HG03064 (cell line): ENCODE measurements around the gene COMMD7.
"Not testable (repeated sequence)": the region's sequence is repeated elsewhere in the genome, so short reads cannot be mapped to it uniquely, and the experiment has no call there.

ENCODE experiments used
- ATAC-seq: cut with Tn5 transposase; IDR thresholded peaks from one replicate; pipeline ENCODE4 v1.9.1; 2021; ENCODE audit warnings: low read depth; ENCODE audit not compliant: unreplicated experiment

The COMMD7 gene

DNA sequence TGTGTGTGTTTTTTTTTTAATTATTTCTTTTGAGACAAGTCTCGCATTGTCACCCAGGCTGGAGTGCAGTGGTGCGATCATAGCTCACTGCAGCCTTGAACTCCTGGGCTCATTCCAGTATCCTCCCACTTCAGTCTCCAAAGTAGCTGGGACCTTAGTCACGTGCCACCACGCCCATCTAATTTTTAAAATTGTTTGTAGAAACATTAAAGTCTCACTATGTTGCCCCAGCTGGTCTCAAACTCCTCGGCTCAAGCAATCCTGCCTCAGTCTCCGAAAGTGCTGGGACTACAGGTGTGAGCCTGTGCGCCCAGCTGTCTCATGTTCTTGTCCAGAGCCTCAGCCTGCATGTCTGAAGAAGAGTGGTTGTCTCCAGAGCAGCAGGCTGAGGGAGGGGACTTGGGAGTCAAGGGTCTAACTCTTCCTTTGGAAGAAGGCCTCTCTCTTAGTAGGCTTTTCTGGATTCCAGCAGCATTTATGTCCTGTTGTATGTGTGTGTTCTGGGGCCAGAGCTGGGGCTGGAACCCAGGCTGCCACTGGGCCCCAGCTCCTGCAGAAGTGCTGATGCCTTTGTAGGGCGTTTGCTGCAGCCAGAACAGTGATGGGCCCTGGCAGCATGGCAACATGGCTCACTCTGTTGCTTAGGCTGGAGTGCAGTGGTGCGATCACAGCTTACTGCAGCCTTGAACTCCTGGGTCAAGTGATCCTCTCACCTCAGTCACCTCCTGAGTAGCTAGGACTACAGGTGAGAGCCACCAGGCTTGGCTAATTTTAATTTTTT is 24.3 kb upstream of the COMMD7 start:
- ATAC-seq, result no peak

GRCh38 chr20:32765230-32765875 is 22.1 kb upstream of the COMMD7 start:
- not testable (repeated sequence) for ATAC-seq

DNA sequence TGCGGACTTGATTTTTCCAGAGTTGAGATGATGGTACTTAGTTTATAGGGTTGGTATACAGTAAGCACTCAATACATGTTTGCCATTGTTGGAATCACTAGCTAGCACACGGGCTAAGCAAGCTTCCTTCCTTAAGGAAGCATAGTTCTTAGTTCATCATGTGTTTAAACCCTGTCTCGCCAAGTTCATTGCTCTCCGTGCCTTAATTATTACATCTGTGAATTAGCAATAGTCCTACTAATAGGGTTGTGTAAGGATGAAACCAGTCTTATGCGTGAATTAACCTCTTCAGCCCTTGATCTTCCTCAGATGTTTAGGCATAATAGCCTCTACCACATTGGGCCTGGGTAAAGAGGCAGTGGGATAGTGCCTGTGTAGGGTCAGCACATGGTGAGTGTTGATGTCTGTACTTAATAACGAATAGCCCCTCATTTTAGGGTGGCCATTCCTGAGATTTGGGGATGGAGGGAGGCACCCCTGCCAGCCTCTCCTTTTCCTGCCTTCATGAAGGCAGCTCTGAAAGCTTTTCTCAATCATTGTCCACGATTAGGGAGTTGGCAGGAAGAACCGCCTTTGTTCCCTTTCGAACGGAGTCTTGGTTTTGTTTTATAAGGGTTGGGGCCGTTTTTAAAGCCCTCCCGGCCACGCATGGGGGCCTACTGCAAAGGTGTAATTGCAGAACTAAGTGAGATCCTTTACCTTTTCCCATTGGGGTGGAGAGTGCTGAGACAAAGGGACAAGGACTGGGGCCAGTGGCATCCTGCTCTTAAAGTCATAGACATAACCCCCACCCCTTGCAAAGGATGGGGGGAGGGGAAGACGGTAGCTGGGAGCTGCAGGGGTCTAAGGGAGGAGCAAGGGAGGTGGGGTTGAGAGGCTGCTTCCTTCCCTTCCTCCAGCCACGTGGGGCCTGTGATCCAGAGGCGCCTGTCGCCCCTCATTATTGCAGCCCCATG is 21.0 kb upstream of the COMMD7 start:
- ATAC-seq, result no peak

- no peak for ATAC-seq
Measured at GRCh38 chr20:32763202-32764004, 20.1 kb upstream of the COMMD7 start.

DNA sequence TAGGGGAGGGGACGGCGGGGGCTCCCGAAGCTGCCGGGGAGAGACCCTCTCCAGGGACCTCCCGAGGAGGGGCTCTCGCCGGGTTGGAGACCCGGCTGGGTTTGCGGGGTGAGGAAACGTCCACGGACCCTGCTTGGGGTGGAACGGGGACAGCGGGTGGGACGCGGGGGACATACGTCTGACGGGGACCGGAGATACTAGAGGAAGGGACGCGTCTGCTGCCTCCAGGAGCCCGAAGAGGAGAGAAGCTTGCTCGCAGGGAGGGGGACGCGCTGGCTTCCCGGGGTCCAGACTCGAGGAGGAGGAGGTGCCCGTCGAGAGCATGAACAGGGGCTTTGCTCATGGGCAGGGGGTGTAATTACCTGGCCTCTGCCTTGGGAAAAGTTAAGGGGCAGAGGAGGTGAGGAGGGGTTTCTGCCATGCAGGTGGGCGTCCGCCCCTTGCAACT is 19.5 kb upstream of the COMMD7 start:
- no peak for ATAC-seq

- ATAC-seq, result no peak
Measured at GRCh38 chr20:32761831-32762753, 18.8 kb upstream of the COMMD7 start, which contains the start of gene DNMT3B. DNMT3B (plus strand) TSS chr20:32762385; CDS start chr20:32780324, 17,939 bp downstream.

DNA sequence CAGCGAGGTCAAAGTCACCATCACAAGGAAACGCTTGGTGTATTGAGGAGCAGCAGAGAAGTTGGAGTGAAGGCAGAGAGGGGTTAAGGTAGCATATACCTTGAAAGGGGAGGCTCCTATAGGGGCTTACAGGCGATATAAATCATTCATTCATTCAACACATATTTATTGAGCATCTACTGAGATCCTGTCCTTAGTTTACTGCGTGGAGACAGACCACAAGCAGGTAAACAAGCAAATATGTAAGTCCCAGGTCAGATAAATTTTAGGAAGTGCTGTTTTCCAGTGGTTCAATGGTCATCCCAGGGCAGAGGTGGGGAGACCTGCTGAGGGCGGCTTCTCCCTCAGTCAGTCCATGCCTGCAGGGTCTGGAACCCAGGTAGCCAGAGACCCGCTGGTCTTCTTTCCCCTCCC is 18.2 kb upstream of the COMMD7 start:
- ATAC-seq, result no peak

DNA sequence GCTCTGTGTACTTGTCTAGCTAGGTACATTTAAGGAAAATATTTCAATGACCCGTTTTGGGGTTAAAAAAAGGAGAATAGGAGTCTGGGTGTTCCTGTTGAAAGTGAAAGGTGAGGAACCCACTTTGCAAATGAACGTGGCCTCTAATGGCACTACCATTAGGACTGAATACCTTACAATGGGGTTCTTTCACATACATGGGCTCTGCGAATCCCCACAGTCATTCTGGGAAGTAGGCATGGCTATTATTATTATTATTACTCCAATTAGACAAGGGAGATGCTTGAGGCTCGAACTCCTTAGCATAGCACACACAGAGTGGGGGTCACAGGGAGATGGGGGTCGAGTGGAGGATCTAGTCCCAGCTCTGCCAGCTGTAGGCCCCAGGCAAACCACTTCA is 12.9 kb upstream of the COMMD7 start:
- ATAC-seq, result no peak

GRCh38 chr20:32753731-32754130 is 10.5 kb upstream of the COMMD7 start:
- ATAC-seq, result no peak

- no peak for ATAC-seq
Measured at GRCh38 chr20:32752458-32753250, 9.4 kb upstream of the COMMD7 start.

DNA sequence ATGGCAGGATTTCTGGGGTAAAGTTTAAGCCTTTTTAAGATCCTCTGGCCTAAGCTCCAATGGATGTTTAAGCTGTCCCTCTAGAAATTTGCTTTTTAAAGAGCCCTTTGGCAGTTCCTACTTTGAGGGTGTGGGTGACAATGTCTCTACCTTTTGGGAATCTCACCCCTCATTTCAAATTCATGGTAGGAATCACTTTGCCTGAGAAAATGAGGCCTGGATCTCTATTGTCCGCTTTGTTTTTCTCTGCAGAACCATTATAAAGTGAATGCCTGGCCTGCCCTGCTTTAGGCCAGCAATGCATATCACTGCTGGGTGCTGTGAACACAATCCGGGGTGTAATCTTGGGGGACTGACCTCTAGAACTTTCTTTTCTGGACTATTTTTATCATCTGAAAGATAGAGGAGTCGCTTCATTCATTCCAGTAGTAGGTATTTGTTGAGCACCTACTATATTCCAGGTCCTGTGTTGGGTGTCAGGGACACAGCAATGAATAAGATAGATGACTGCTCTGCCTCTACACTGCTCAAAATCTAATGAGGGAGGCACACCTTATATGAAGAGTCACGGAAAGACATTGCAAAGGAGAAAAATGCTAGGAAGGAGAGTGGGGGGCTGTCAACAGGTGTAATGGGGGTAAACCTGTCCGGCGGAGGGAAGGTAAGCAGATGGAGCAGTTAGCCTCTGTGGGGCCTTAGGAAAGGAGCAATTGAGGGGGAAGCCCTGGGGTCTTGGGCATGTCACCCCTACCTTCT is 8.6 kb upstream of the COMMD7 start:
- no peak for ATAC-seq

- no peak for ATAC-seq
Measured at GRCh38 chr20:32751293-32751692, 8.0 kb upstream of the COMMD7 start.

- no peak for ATAC-seq
Measured at GRCh38 chr20:32749914-32750637, 6.8 kb upstream of the COMMD7 start.

DNA sequence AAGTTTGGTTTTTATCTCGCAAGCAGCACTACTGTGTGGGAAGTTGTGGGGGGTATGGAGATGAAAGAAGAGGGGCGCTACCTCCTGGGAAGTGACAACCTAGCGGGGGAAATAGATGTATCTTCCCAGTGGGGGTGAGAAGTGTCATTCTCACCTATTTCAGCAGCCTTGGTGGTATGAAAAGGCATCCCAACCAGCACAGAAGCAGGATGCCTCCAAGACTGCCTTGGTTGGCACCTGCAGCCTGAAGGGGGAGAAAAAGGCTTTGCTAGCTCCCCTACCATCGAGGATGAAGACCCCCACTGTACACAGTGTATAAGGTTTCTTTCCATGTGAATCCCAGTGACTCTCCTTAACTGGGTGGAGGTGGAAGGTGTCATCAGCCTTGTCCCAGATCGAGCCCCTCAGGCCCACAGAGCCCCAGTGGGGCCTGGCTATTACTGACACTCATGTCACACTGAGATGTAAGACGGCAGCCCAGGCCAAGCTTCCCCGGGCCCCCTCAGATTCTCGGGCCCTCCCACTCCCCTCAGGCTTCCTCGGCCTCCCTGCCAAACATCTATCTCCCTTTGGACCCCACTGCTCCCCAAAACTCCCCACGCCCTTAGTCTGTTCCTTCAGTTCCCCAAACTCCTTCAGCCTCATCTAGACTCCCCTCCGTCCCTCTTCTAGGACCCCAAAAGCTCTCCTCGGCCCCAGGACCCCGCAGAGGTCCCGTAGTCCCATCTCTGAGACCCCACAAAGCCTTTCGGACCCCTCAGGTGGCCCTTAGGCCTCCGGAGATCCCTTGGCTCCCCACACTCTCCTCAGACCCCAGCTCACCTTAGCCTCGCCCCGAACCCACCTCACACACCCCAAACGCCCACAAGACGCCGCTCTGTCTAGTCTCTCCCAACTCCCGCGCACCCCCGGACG is 688 bp downstream of the COMMD7 start:
- no peak for ATAC-seq

DNA sequence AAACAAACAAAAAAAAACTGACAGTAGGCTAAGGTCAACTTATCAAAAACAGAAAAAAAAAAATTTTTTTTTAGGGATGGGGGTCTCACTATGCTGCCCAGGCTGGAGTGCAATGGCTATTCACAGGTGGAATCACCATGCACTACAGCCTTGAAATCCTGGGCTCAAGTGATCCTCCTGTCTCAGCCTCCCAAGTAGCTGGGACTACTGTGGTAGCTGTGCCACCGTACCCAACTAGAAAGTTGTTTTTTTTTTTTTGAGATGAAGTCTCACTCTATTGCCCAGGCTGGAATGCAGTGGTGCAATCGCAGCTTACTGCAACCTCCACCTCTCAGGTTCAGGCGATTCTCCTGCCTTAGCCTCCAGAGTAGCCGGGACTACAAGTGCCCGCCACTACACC is 2.1 kb downstream of the COMMD7 start:
- ATAC-seq, result no peak
